Measurements from ENCODE around the gene KLHL9. TPM values are rescaled to one million over a fixed set of nuclear protein-coding genes. Genes with fewer than 3 reads are reported as not detected.

Gene KLHL9, protein sequence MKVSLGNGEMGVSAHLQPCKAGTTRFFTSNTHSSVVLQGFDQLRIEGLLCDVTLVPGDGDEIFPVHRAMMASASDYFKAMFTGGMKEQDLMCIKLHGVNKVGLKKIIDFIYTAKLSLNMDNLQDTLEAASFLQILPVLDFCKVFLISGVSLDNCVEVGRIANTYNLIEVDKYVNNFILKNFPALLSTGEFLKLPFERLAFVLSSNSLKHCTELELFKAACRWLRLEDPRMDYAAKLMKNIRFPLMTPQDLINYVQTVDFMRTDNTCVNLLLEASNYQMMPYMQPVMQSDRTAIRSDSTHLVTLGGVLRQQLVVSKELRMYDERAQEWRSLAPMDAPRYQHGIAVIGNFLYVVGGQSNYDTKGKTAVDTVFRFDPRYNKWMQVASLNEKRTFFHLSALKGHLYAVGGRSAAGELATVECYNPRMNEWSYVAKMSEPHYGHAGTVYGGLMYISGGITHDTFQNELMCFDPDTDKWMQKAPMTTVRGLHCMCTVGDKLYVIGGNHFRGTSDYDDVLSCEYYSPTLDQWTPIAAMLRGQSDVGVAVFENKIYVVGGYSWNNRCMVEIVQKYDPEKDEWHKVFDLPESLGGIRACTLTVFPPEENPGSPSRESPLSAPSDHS
- total RNA-seq: 36.2 TPM

DNA sequence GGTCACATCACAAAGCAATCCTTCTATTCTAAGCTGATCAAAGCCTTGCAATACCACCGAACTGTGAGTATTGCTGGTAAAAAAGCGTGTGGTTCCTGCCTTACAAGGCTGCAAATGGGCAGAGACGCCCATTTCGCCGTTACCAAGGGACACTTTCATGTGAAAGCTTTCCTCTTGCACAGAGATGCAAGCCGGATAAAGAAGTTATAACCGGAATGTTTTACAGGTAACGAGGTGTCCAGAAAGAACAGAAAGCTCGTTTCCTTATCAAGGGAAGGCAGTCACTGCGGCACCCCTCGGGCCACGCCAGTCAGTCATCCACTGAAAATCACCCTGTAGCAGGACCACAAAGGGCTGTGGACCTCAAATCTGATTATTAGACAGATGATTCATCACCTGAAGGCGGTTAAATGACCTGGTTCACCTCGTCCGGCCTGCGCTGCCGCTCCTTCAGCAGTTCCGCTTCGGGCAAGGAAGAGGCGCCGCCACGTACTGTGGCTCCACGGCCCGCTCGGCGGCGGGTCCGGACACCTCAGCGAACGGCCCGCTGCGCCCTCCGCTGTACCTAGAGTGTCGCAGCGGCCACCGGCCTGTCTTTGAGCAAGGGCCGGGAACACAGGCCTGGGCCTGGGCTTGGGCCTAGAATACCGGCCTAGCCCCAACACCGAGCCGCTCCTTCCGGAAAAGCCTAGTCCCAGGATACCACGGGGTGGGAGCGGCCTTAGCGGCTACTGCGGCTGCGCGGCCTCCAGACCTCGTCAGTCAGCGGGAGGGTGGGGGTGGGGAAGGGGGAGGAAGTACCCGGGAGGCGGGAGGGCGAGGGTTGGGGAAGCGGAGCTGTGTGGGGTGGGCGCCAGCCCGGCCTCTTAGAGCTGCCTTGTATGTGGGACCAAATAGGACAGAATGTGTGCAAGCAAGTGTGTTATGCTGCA is at the start of gene KLHL9:
Gene KLHL9, minus strand, starts transcription at position 704 of the 932 bp plus-strand sequence. Its CDS starts 545 bp downstream, at position 159.

DNA sequence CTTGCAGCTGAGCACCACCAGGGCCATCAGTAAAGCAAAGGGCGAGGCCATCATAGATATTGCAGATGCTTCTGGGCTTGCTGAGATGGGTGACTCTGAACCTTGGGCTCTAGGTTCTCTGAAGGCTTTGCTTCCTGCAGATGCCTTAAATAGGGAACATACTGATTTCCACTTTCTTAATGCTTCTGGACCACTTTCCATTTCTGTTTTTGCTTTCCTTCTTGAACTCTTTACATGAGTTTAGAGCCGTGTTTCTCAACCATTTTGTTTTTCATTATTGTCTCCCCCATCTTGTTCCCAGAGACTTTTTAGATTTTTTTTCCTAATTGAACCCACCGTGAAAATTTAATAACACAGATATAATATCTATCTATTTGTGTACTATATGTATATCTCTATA is 32.8 kb upstream of the KLHL9 start, which contains the start of gene IFNA13:
Gene IFNA13, minus strand, starts transcription at position 101 of the 400 bp plus-strand sequence. Its CDS starts 47 bp downstream, at position 54.

DNA sequence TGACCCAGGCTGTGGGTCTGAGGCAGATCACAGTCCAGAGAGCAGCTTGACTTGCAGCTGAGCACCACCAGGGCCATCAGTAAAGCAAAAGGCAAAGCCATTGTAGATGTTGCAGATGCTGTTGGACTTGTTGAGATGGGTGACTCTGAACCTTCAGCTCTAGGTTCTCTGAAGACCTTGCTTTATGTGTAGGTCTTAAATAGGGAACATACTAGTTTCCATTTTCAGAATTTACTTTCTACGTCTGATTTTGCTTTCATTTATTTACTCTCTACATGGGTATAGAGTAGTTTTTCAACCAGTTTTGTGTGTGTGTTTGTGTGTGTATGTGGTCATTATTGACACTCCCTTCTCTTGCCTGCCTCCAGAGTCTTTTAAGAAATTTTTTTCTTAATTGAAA is 15.6 kb upstream of the KLHL9 start, which contains the start of gene IFNA6:
Gene IFNA6, minus strand, starts transcription at position 101 of the 400 bp plus-strand sequence. Its CDS starts 0 bp downstream, at position 101.

DNA sequence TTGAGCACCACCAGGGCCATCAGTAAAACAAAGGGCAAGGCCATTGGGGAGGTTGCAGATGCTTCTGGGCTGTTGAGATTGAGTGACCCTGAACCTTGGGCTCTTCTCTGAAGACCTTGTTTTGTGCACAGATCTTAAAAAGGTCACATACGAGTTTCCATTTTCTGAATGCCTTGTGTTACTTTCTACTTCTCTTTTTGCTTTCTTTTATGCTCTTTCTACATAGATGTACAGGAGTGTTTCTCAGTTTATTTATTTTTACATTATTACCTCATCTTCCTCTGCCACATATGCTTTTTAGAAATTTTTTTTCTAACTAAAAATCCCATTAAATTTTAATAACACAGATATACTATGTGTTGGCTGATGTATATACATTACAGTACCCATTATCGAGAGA is 30.0 kb downstream of the KLHL9 start, which contains the start of gene IFNA5:
Gene IFNA5, minus strand, starts transcription at position 101 of the 400 bp plus-strand sequence. Its CDS starts 57 bp downstream, at position 44.

Other genes starting within 250 kb of the KLHL9 start
- gene IFNW1, start 193.6 kb downstream of the KLHL9 start, total RNA-seq: not detected
- gene IFNA21, start 168.7 kb downstream of the KLHL9 start, total RNA-seq: not detected
- not detected for gene IFNA4, start 147.8 kb downstream of the KLHL9 start, total RNA-seq
- gene IFNA7, start 133.2 kb downstream of the KLHL9 start, total RNA-seq: not detected
- not detected for gene IFNA10, start 128.3 kb downstream of the KLHL9 start, total RNA-seq
- gene IFNA16, start 118.1 kb downstream of the KLHL9 start, total RNA-seq: not detected
- not detected for gene IFNA17, start 107.2 kb downstream of the KLHL9 start, total RNA-seq
- not detected for gene IFNA14, start 95.4 kb downstream of the KLHL9 start, total RNA-seq
- gene IFNA5, start 30.1 kb downstream of the KLHL9 start, total RNA-seq: not detected
- gene IFNA6, start 15.5 kb upstream of the KLHL9 start, total RNA-seq: not detected
- not detected for gene IFNA13, start 32.7 kb upstream of the KLHL9 start, total RNA-seq
- not detected for gene IFNA2, start 50.0 kb upstream of the KLHL9 start, total RNA-seq
- gene IFNA8, start 73.7 kb upstream of the KLHL9 start, total RNA-seq: not detected
- gene IFNA1, start 105.0 kb upstream of the KLHL9 start, total RNA-seq: not detected
- not detected for gene IFNE, start 146.9 kb upstream of the KLHL9 start, total RNA-seq

All from metanephros (tissue), 1 donor.